ENCODE results near the gene SYNDIG1.

Gene SYNDIG1

DNA sequence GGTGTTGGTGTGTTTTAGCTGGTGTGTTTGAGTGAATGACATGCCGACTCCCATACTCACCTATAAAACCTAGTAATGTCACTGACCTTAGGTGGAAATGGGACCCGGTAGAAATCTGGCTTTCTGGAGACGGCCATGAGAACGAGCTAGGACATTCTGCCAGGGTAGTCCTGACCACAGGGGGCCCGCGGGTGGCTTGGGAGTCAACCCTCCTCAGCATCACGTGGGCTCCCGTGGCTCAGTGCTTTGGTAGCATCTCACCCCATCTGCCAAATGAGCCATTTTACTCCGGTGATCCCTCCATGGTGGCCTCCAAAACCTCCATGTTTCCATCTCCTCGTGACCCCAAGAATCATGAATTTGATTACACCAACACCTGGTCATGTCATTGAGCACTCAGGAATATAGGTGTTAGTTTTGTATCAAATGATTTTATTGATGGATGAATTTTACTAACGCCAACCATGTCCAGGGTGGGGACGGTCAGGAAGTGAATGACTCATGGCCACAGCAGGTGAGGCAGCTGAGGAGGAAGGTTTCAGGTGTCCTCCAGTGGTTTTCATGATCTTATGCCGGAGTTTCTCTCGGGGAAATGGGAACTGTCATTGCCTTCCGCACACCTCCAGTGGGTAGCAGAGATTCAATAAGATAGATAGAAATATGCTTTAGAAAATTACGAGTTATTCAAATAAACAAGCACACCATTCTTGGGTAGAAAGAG, 195.0 kb downstream of the SYNDIG1 start:
- no peak for DNase-seq

DNA sequence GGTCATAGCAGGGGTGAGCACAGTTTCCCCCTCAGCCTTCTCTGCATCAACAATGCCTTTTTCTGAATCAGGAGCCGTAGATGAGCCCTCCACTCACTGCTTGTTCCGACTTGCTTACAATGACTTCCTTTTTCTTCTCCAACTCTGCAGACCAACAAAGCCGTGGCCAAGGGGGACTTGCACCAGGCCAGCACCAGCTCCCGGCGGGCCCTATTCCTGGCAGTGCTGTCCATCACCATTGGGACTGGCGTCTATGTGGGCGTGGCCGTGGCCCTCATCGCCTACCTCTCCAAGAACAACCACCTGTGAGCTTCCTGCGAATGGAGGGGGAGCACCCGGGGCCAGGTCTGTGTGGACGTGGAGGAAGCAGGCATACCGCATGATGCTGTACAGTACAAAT, 195.8 kb downstream of the SYNDIG1 start:
- no peak for DNase-seq

DNA sequence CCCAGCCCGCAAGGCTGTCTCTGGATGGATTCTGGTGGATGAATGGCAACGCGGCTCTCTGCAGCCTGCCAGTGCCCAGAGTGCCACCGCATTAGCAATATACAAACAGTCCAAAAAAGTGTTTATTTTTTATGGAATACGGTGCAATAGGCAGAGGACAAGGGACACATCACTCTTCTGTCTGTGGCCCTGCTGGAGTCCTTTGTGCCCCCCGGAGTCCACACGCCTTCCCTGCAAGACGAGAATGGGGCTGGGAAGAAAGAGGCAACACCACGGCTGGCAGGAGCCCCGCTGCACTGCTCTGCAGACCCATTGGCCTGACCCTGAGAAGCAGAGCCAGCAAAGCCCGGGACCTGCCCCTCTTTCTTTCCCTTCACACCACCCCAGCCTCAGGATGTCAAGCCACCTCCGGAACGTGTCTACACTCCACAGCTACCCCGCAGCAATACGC, 196.3 kb downstream of the SYNDIG1 start:
- DNase-seq = no peak

- DNase-seq = no peak
These were observed 198.4 kb downstream of the SYNDIG1 start for GRCh38 chr20:24667689-24668383.

DNA sequence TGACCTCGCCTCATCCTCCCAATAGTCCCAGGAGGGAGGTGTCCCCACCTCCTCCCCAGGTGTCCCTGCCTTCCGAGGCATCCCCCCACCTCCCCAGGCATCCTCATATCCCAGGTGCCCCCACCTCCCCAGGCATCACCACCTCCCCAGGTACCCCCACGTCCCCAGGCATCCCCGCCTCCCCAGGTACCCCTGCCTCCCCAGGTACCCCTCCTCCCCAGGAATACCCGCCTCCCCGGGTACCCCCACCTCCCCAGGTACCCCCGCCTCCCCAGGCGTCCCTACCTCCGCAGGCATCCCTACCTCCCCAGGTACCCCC, 198.9 kb downstream of the SYNDIG1 start:
- no peak for DNase-seq

GRCh38 chr20:24668791-24669190, 199.4 kb downstream of the SYNDIG1 start:
- no peak for DNase-seq

- DNase-seq = no peak
These were observed 200.3 kb downstream of the SYNDIG1 start for GRCh38 chr20:24669701-24670100.

DNA sequence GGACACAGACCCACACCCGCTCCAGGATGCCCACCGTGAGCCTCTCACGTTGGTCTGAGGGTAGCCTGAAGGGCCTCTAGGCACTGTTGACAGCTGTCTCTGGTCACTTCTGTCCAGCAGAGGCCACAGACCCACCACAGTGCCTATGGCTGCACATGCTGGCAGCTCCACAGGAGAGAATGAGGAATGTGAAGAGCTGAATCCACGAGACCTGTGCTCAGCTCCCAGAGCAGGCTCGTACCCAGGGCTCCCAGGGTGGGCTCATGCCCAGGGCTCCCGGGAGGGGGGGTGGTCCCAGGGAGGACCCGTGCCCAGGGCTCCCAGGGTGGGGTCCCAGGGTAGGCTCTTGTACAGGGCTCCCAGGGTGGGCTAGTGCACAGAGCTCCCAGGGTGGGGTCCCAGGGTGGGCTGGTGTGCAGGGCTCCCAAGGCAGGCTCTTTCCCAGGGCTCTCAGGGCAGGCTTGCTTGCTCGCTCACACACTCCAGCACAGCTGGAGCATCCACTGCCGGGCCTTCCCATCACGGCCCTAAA, 201.0 kb downstream of the SYNDIG1 start:
- no peak for DNase-seq

DNA sequence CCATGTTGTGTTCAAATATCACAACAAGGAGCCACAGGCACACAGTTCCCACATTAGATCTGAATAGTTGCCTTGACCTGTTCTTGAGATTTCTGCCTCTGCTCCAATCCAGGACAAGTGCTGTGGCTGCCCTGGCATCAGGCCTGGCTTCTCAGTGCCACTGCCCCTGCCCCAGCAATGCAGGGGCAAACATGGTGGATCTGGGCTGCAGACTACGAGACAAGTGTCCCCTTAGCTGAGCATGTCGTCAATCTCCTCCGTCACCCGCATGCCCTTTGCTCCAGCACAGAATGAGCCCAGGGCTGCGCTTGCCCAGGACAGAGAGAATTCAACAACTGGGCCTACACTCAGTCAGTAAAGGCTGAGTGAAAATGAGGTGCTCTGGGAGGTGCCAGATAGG, 201.6 kb downstream of the SYNDIG1 start:
- DNase-seq = no peak

DNA sequence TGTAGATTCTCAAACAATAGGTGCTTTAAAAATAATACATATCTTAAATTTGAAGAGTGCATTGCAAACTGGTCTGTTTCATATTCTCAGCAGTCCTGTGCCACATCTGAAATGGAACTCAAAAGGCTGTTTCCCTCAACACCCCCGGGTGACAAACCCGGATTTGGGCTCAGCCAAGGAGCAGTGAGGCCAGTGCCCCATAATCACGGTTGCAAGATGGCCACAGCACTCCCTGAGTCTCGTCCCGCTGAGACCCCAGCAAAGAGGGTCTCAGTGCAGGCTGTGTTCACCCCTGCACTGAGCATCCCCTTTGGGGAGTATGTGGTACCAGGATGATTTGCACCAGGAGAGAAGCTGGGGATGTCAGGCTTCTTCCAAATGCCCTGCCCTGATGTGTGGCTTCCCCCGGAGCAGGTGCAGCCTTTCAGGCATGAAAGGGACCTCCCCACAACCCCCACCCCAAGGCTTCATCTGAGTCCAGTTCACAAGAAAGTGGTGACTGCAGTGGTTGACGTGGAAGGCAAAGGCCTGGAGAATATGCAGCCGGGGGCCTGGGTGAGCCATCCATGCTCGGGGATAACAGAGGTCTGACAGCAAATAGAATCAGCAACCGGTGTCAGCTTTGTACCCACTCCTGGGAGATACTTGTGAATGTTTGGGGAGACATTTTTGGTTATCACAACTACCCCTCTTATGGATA, 202.9 kb downstream of the SYNDIG1 start:
- no peak for DNase-seq

DNA sequence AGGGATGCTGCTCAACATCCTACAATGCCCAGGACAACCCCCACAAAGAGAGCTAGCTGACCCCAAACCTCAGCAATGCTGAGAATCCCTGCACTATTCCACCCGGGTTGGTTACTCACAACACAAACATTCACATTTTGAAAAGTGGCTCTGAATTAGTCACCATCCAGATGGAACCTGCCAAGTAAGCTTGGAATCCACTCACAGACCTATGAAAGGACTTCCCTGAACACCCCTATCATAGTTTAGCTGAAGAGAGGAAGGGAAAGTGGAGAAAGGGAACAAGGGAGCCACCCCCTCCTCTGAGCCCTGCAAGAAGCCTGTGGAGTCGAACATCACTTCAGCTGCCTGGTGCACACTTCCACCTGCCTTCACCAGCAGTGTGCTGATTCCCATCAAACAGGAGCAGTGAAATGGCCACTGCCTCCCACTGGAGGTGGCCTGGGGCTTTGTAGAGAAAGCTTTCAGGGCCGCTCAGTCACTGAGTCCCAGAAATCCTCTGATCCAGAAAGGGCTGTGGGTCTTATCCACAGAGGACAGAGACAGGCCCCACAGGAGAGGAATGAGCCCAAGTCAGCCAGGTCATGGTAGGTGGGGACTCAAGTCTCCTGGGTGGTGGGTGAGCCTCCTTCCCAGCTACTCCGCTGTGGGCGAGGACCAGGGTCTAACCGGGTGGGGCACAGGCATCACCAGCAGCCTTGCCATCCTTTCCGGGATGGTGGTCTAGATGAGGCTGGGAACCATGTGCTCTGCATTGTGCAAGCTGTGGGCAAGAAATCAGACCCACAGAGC, 203.7 kb downstream of the SYNDIG1 start:
- no peak for DNase-seq

- DNase-seq = no peak
These were observed 204.5 kb downstream of the SYNDIG1 start for GRCh38 chr20:24673678-24674570.

- no peak for DNase-seq
These were observed 205.6 kb downstream of the SYNDIG1 start for GRCh38 chr20:24674921-24675605.

- no peak for DNase-seq
These were observed 206.4 kb downstream of the SYNDIG1 start for GRCh38 chr20:24675651-24676352.

DNA sequence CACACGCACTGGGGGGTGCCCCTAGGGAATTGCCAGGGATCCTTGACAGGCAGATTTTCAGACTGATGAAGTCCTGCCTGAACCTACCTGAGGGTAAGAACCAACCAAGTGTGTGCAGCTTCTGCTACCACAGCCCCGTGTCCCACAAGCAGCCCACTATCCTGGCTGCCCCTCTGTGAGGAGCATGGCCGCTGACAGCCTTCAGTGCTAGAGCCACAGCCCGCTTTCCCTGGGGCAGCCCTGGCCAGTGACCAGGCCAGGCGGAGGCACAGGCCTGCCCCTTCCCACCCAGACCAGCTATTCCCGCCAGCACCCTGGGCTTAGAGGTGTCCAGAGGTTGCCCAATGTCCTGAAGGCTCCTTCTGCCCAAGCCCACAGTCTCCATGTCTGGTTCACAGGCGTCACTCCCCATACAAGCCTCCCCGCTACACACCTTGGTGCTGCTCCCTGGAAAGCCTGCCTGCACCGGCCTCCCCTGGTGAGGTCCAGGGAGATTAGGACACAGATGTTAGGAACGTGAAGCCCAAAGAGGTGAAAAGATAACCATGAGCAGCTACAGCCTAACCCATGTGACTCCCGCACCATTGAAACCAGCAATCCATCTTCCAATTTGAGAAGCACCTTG, 207.0 kb downstream of the SYNDIG1 start:
- no peak for DNase-seq

- no peak for DNase-seq
These were observed 207.5 kb downstream of the SYNDIG1 start for GRCh38 chr20:24676978-24677370.

GRCh38 chr20:24677626-24678315, 208.3 kb downstream of the SYNDIG1 start:
- DNase-seq = no peak

DNA sequence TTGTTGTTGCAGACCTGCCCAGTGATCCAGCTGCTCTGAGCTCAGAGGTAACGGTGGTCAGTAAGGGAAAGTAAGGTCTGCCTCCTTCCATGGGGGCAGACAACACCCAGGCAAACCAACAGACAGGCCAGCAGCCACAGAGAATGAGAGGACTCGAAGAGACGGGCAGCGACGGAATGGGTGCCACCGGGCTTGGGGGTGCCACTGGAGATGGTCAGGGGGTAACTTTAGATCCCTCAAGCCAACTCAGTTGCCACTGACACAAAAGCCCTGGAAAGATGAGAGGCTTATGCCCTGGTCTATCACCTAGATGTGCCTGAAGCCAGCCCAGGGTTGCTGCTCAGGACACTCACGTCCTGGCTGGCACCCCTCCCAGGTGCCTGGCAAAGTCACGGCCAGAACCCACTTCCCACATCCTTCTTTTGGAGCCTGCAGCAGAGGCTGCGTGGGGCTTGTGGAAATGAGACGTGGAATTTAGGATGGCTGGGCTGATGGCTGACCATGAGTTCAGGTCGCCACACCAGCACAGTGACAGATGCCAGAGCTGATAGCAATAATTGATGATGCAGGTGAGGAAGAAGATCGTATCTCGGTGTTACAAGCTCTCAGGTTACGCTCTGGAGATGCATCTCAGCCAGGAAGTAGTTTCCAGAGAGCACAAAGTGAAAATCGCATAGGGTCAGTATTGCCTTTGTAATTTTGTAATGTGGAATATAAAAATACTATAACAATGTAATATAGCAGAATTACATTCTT, 209.1 kb downstream of the SYNDIG1 start:
- DNase-seq = no peak

Data from activated naive CD4-positive, alpha-beta T cell treated with anti-CD3 and anti-CD28 coated beads, Interleukin-2, amount 50 U/mL, for 16 hours (primary cell).